HG03571 (cell line): Measurements from ENCODE around the gene FCGR2B.
A peak's percentile ranks its signal among the peaks of the same experiment; 100 is the strongest.
"Not testable (repeated sequence)": the region's sequence is repeated elsewhere in the genome, so short reads cannot be mapped to it uniquely, and the experiment has no call there.

ENCODE experiments used
- ATAC-seq: cut with Tn5 transposase; IDR thresholded peaks from one replicate; pipeline ENCODE4 v1.9.1; 2021; ENCODE audit not compliant: unreplicated experiment

The FCGR2B gene

GRCh38 chr1:161647507-161648360 is 15.2 kb upstream of the FCGR2B start:
- ATAC-seq = not testable (repeated sequence)

GRCh38 chr1:161653541-161653940 is 9.4 kb upstream of the FCGR2B start:
- ATAC-seq = not testable (repeated sequence)

GRCh38 chr1:161653971-161654370 is 9.0 kb upstream of the FCGR2B start:
- ATAC-seq = not testable (repeated sequence)

GRCh38 chr1:161658524-161658923 is 4.4 kb upstream of the FCGR2B start:
- not testable (repeated sequence) for ATAC-seq

- ATAC-seq = not testable (repeated sequence)
Measured at GRCh38 chr1:161661660-161662311, 1.2 kb upstream of the FCGR2B start.

GRCh38 chr1:161663569-161663968 is 626 bp downstream of the FCGR2B start:
- ATAC-seq = peak; percentile 15

- not testable (repeated sequence) for ATAC-seq
Measured at GRCh38 chr1:161664689-161665088, 1.7 kb downstream of the FCGR2B start.

GRCh38 chr1:161671045-161672020 is 8.4 kb downstream of the FCGR2B start:
- ATAC-seq = not testable (repeated sequence)

- not testable (repeated sequence) for ATAC-seq
Measured at GRCh38 chr1:161673437-161673836, 10.5 kb downstream of the FCGR2B start.

- not testable (repeated sequence) for ATAC-seq
Measured at GRCh38 chr1:161674447-161674846, 11.5 kb downstream of the FCGR2B start.

GRCh38 chr1:161674908-161675307 is 12.0 kb downstream of the FCGR2B start:
- ATAC-seq = not testable (repeated sequence)

GRCh38 chr1:161676441-161676840 is 13.5 kb downstream of the FCGR2B start:
- no peak for ATAC-seq

GRCh38 chr1:161676958-161677689 is 14.2 kb downstream of the FCGR2B start:
- no peak for ATAC-seq

- no peak for ATAC-seq
Measured at GRCh38 chr1:161678500-161678899, 15.6 kb downstream of the FCGR2B start.

- ATAC-seq = no peak
Measured at GRCh38 chr1:161681879-161682278, 18.9 kb downstream of the FCGR2B start.

- ATAC-seq = no peak
Measured at GRCh38 chr1:161688946-161689345, 26.0 kb downstream of the FCGR2B start.

- ATAC-seq = no peak
Measured at GRCh38 chr1:161691846-161692245, 28.9 kb downstream of the FCGR2B start.

- ATAC-seq = not testable (repeated sequence)
Measured at GRCh38 chr1:161693020-161693712, 30.2 kb downstream of the FCGR2B start.

GRCh38 chr1:161698302-161698701 is 35.4 kb downstream of the FCGR2B start:
- ATAC-seq = not testable (repeated sequence)

GRCh38 chr1:161702250-161702649 is 39.3 kb downstream of the FCGR2B start:
- ATAC-seq = no peak
